ENCODE measurements around the gene PLCD1. TPM values are rescaled to one million over a fixed set of nuclear protein-coding genes. Genes with fewer than 3 reads are reported as not detected.
A peak's percentile ranks its signal among the peaks of the same experiment; 100 is the strongest.

Gene PLCD1
- total RNA-seq, 1 experiment from 2014 or later = 27.1 TPM

DNA sequence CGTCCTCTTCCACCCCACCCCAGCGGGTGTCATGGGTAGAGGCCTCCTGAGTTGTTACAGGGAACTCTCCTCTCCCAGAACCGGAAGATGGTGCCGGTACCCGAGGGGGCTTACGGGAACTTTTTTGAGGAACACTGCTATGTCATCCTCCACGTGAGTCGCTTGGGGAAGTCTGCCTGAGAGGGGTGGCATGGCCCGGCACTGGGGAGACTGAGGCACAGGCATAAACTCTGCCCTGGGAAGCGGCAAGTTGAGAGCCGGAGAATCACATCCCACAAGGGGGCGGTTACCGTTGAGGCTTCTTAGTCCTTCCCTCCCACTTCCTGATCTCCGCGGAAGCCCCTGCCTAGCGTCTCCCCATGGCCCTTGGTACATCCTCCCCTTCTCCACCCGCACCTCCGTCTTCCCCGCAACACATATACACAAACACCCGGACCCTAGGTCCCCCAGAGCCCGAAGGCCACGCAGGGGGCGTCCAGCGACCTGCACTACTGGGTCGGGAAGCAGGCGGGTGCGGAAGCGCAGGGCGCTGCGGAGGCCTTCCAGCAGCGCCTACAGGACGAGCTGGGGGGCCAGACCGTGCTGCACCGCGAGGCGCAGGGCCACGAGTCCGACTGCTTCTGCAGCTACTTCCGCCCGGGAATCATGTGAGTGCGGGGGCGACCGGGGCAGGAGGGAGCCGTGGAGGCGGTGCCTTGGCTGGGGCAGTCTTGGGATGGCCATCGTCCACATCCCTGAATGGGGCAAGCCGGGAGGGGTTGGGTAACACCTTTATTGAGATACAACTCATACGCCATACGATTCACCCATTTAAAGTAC is 35.4 kb downstream of the PLCD1 start:
- no peak overlapping the region for H3K27ac ChIP-seq (ENCODE audit: insufficient read length, low read depth, low read length)
- Mint-ChIP-seq H3K9me3 (no peaks in the 10 kb centered on the region), H3K27me3 (ENCODE audit: low read depth) (peaks cover 21% of the 10 kb centered on the region), H3K36me3 (ENCODE audit: insufficient read depth in 1 of 3, low read depth in 3 of 3) (peaks cover 0 to 2% (median 0%) of the 10 kb centered on the region in 3 experiments; a peak in 1 of 7 replicates), H3K4me3 (peak overlapping the region; percentile 82 to 86), H3K27ac (peak overlapping the region in 1 of 3 experiments; percentile 90; a peak in 3 of 7 replicates), H3K4me1 (peaks cover 19 to 45% of the 10 kb centered on the region in 2 experiments)
- H3K23ac ChIP-seq (ENCODE audit: insufficient read length, low read depth, low read length) = no peak overlapping the region
- no peaks in the 10 kb centered on the region for H4K20me1 ChIP-seq (ENCODE audit: control insufficient read depth, insufficient read depth, insufficient read length)
- TF ChIP-seq, protein P1, sequence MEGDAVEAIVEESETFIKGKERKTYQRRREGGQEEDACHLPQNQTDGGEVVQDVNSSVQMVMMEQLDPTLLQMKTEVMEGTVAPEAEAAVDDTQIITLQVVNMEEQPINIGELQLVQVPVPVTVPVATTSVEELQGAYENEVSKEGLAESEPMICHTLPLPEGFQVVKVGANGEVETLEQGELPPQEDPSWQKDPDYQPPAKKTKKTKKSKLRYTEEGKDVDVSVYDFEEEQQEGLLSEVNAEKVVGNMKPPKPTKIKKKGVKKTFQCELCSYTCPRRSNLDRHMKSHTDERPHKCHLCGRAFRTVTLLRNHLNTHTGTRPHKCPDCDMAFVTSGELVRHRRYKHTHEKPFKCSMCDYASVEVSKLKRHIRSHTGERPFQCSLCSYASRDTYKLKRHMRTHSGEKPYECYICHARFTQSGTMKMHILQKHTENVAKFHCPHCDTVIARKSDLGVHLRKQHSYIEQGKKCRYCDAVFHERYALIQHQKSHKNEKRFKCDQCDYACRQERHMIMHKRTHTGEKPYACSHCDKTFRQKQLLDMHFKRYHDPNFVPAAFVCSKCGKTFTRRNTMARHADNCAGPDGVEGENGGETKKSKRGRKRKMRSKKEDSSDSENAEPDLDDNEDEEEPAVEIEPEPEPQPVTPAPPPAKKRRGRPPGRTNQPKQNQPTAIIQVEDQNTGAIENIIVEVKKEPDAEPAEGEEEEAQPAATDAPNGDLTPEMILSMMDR (conservative IDR thresholded peaks at IDR 0.05) = 0 out of 3 replicates have a peak, but pooled peaks have one; percentile 15
- H3K4me1 ChIP-seq (ENCODE audit: insufficient read depth, low read length) = no peaks in the 10 kb centered on the region; the same call in 1 of the 2 replicates
- H4K91ac ChIP-seq (ENCODE audit: insufficient read length, low read depth, low read length) = no peak overlapping the region
- no peak overlapping the region for H4K5ac ChIP-seq (ENCODE audit: insufficient read length, low read depth, low read length)
- no peak overlapping the region for H2AK5ac ChIP-seq (ENCODE audit: insufficient read length, low read length)
- H2BK20ac ChIP-seq (ENCODE audit: low read depth, low read length, poor library complexity, severe bottlenecking) = no peak overlapping the region
- H2BK12ac ChIP-seq (ENCODE audit: insufficient read length, low read depth, low read length) = no peak overlapping the region
- H3K56ac ChIP-seq (ENCODE audit: insufficient read length, low read depth, low read length) = no peak overlapping the region
- H3K9me3 ChIP-seq (ENCODE audit: control insufficient read depth, low read depth, low read length) = no peaks in the 10 kb centered on the region
- no peak overlapping the region for H2BK5ac ChIP-seq (ENCODE audit: insufficient read length, low read length)
- peak overlapping the region; percentile 38 for H3K4me2 ChIP-seq (ENCODE audit: insufficient read depth, insufficient read length, low read length)
- no peak overlapping the region for H4K8ac ChIP-seq (replicated peaks; ENCODE audit: insufficient read length, low read depth, low read length)
- H3K18ac ChIP-seq (ENCODE audit: insufficient read length, low read depth, low read length) = peak overlapping the region; percentile 9
- DNase-seq = peak; percentile 76
- H3K27me3 ChIP-seq (ENCODE audit: insufficient read depth, low read length) = no peaks in the 10 kb centered on the region; the same call in 1 of the 2 replicates
- no CpG with 5 or more reads among the region's 49 CpGs for WGBS (ENCODE audit: extremely low coverage, insufficient read length, low lambda C conversion rate)
- H3K14ac ChIP-seq (ENCODE audit: insufficient read depth, low read length) = 0 out of 2 replicates have a peak overlapping the region, but pooled peaks have one; percentile 4
- no peaks in the 10 kb centered on the region for H3K79me1 ChIP-seq (ENCODE audit: insufficient read depth, low read depth, low read length, poor library complexity, severe bottlenecking)
- no peak overlapping the region for H3T11ph ChIP-seq (ENCODE audit: low read length)
- H2AFZ ChIP-seq (ENCODE audit: low read length) = no peak overlapping the region
- no peaks in the 10 kb centered on the region for H3K23me2 ChIP-seq (ENCODE audit: insufficient read length, low read depth, low read length, poor library complexity, severe bottlenecking)
- no peaks in the 10 kb centered on the region for H3K79me2 ChIP-seq (ENCODE audit: insufficient read depth, low read length)
- no peak overlapping the region for H3K4ac ChIP-seq (ENCODE audit: low read depth, low read length)
- H3K9ac ChIP-seq (ENCODE audit: extremely low read depth, insufficient read length, low read length) = no peak overlapping the region
- H2BK15ac ChIP-seq (ENCODE audit: low read depth, low read length) = no peak overlapping the region
- no peak overlapping the region for H2BK120ac ChIP-seq (ENCODE audit: low read depth, low read length, poor library complexity, severe bottlenecking)

Measured in H9 (cell line).